Gastrocnemius medialis (tissue), 4 donors: Measurements from ENCODE around the gene VOPP1. TPM values are rescaled to one million over a fixed set of nuclear protein-coding genes. Genes with fewer than 3 reads are reported as not detected.
A peak's percentile ranks its signal among the peaks of the same experiment; 100 is the strongest.

ENCODE experiments used
- ATAC-seq, 2 donors: fragments of 150-250 bp; one replicate each; pipeline ENCODE4 v1.9.1; 2016
- DNase-seq, 2 donors: peaks; one replicate each; pipeline ENCODE4 v3.0.0-alpha.2; 2019
- H3K27ac ChIP-seq, 4 donors: fragments of 200-600 bp; sonication (generic); 1 replicate in 1 of 4; 2 replicates in 3 of 4; pipeline ENCODE4 v1.5.1; 2016 to 2018; ENCODE audit warnings: mild to moderate bottlenecking in 2 of 4, moderate library complexity in 1 of 4
- H3K27me3 ChIP-seq, 3 donors: fragments of 200-600 bp; sonication (generic) in 2 of 3; 1 replicate in 1 of 3; 2 replicates in 2 of 3; pipeline versions ENCODE4 v1.5.1 to v1.6.0; 2016 to 2019; ENCODE audit warnings: mild to moderate bottlenecking in 1 of 3, moderate library complexity in 1 of 3
- H3K36me3 ChIP-seq, 2 donors: fragments of 200-600 bp; sonication (generic) in 1 of 2; one replicate each; pipeline ENCODE4 v1.5.1; 2017 to 2018
- H3K4me1 ChIP-seq, 2 donors: fragments of 200-600 bp; sonication (generic) in 1 of 2; one replicate each; pipeline ENCODE4 v1.5.1; 2016 to 2017; ENCODE audit warnings: mild to moderate bottlenecking in 2 of 2
- H3K4me3 ChIP-seq, 4 donors: fragments of 200-600 bp; sonication (generic) in 3 of 4; 1 replicate in 1 of 4; 2 replicates in 3 of 4; pipeline ENCODE4 v1.5.1; 2016 to 2019; ENCODE audit warnings: mild to moderate bottlenecking in 2 of 4
- H3K9me3 ChIP-seq, 3 donors: fragments of 200-600 bp; sonication (generic) in 2 of 3; 1 replicate in 1 of 3; 2 replicates in 2 of 3; pipeline ENCODE4 v1.5.1; 2016 to 2019
- POLR2A ChIP-seq, 2 donors: fragments of 450-650 bp; IDR thresholded peaks; one replicate each; pipeline ENCODE4 v1.6.1; 2017; ENCODE audit warnings: antibody characterized with exemption in 2 of 2, mild to moderate bottlenecking in 2 of 2, moderate library complexity in 2 of 2
- in situ Hi-C, 4 donors: fragments of 200-750 bp; cut with MboI; loops; one replicate each; pipeline versions ENCODE4 v1.15.0 to v1.8.0; 2017; ENCODE audit warnings: low sequenced_read_pairs in 4 of 4
- intact Hi-C: fragments of 100-400 bp; cut with DNase I; formaldehyde crosslinking; loops from one replicate; pipeline ENCODE4 v1.15.1; 2023; ENCODE audit warnings: low total_unique reads
- total RNA-seq, 4 donors: library from RNA; depleted of rRNA; stranded (reverse); fragments of >200 nt; gene quantifications; one replicate each; pipeline versions ENCODE4 v1.1.0 to v1.2.3, GENCODE V29; 2016
- TF ChIP-seq, protein P1 (sequence below), 5 experiments: fragments of 450-650 bp in 3 of 5; fragments of 200-600 bp in 2 of 5; sonication (generic) in 2 of 5; IDR thresholded peaks in 4 of 5; conservative IDR thresholded peaks in 1 of 5; 1 replicate in 4 of 5; 2 replicates in 1 of 5; pipeline ENCODE4 v1.5.1; 2016 to 2019; ENCODE audit warnings: antibody characterized with exemption in 5 of 5, mild to moderate bottlenecking in 3 of 5, moderate library complexity in 3 of 5

The VOPP1 gene
- total RNA-seq, 4 donors from 2014 or later, result 17.3 to 27.9 (median 26.5) TPM

DNA sequence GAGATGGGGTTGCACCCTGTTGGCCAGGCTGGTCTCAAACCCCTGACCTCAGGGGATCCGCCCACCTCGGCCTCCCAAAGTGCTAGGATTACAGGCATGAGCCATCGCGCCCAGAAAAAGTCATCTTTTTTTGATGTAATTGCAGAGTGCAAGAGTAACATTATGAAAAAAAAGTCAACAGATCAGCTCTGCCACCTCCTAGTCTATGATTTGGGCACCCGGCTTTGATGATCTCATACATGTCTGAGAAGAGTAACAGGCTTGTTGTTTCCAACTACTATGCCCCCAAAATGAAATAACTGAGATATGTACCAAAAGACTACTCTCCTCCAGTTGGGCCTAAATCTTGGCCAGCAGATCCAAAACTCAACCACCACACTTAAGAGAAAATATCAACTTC lies 40.8 kb downstream of the VOPP1 start:
- intact Hi-C loops, result no loop called here
- H3K4me3 ChIP-seq, result no peak overlapping the region
- H3K9me3 ChIP-seq, result no peaks in the 10 kb centered on the region
- TF ChIP-seq, protein P1, sequence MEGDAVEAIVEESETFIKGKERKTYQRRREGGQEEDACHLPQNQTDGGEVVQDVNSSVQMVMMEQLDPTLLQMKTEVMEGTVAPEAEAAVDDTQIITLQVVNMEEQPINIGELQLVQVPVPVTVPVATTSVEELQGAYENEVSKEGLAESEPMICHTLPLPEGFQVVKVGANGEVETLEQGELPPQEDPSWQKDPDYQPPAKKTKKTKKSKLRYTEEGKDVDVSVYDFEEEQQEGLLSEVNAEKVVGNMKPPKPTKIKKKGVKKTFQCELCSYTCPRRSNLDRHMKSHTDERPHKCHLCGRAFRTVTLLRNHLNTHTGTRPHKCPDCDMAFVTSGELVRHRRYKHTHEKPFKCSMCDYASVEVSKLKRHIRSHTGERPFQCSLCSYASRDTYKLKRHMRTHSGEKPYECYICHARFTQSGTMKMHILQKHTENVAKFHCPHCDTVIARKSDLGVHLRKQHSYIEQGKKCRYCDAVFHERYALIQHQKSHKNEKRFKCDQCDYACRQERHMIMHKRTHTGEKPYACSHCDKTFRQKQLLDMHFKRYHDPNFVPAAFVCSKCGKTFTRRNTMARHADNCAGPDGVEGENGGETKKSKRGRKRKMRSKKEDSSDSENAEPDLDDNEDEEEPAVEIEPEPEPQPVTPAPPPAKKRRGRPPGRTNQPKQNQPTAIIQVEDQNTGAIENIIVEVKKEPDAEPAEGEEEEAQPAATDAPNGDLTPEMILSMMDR (IDR thresholded peaks at IDR 0.05 in 4 of 5, conservative IDR thresholded peaks at IDR 0.05 in 1 of 5), result no peak
- TF ChIP-seq POLR2A (IDR thresholded peaks at IDR 0.05), result no peak
- H3K27ac ChIP-seq, result peak overlapping the region in 2 of 4 donors; percentile 57 to 63
- ATAC-seq (no peak), DNase-seq (no peak)
- H3K4me1 ChIP-seq, result peaks cover 60 to 64% of the 10 kb centered on the region in 2 donors
- no peaks in the 10 kb centered on the region for H3K36me3 ChIP-seq
- in situ Hi-C loops, result no loop called here
- no peaks in the 10 kb centered on the region for H3K27me3 ChIP-seq

DNA sequence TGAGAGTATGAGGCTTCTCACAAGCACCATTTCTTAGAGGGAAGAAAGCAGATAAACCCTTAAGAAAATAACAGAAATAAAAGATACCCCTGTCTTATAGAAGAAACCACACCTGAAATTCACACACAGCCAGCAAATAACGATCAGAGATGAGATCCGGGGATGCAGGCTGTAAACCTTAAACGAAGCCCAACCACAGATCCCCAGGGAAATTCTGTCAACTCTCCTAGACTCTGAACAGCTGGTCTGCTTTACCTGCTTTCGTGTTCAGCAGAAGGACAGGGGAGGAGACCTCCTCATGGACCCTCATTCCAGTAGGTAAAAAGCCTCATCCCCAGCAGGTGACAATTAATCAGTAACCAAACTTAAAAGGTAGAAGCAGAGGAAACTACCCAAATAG lies 45.0 kb downstream of the VOPP1 start:
- no peaks in the 10 kb centered on the region for H3K36me3 ChIP-seq
- H3K4me3 ChIP-seq, result no peak overlapping the region
- peaks cover 58 to 61% of the 10 kb centered on the region in 2 donors for H3K4me1 ChIP-seq
- H3K9me3 ChIP-seq, result no peaks in the 10 kb centered on the region
- ATAC-seq (no peak), DNase-seq (no peak)
- peak overlapping the region in 3 of 4 donors; percentile 45 to 73 (median 69) for H3K27ac ChIP-seq
- H3K27me3 ChIP-seq, result no peaks in the 10 kb centered on the region
- intact Hi-C loops (no loop called here), in situ Hi-C loops (no loop called here)
- TF ChIP-seq, protein P1 (IDR thresholded peaks at IDR 0.05 in 4 of 5, conservative IDR thresholded peaks at IDR 0.05 in 1 of 5), result no peak

DNA sequence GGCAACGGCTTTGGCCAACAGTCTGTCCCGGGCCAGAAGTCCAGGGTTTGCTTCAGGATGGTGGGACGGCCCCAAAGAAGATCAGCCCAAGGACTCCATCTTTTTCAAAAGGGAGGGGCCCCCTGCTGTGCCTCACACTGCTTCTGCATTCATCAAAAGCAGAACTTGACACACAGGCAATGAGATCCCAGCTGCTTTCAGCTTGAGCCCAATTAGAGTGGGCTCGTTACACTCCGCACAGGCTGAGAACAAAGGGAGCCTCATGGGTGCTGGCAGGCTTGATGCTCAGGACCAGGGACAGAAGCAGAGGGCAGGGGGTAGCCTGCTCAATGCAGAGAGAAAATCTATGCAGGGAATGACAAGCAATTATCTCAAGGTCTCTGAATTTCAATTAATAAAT lies 45.5 kb downstream of the VOPP1 start:
- ATAC-seq (peak; percentile 36 to 53), DNase-seq (no peak)
- Histone ChIP-seq H3K4me1 (peaks cover 58 to 61% of the 10 kb centered on the region in 2 donors), H3K36me3 (no peaks in the 10 kb centered on the region), H3K4me3 (peak overlapping the region in 1 of 4 donors; percentile 11), H3K27me3 (no peaks in the 10 kb centered on the region), H3K27ac (peak overlapping the region; percentile 45 to 73 (median 60)), H3K9me3 (no peaks in the 10 kb centered on the region)
- in situ Hi-C loops (no loop called here), intact Hi-C loops (no loop called here)
- no peak for TF ChIP-seq POLR2A (IDR thresholded peaks at IDR 0.05)
- TF ChIP-seq, protein P1 (IDR thresholded peaks at IDR 0.05 in 4 of 5, conservative IDR thresholded peaks at IDR 0.05 in 1 of 5), result no peak

DNA sequence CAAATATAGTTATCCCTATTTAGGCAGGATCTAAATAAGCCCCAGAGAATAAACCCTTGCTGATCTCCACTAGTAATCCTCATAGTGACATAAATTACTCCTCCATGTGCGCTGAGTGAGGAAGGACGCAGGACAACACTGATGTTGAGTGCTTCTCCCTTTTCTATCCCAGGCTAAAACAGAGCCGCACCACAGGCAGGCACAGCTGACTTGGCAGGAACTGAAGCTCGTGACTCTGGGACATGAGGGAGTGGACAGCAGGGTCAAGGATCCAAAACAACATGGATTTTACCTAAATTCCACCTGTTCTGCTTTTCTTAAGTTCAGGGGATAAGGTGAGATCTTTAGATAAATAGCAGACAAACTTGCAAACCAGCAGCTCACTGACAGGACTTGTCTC lies 46.0 kb downstream of the VOPP1 start:
- intact Hi-C loops, result no loop called here
- peak overlapping the region in 1 of 4 donors; percentile 11 for H3K4me3 ChIP-seq
- no peaks in the 10 kb centered on the region for H3K27me3 ChIP-seq
- no peak for TF ChIP-seq POLR2A (IDR thresholded peaks at IDR 0.05)
- TF ChIP-seq, protein P1 (IDR thresholded peaks at IDR 0.05 in 4 of 5, conservative IDR thresholded peaks at IDR 0.05 in 1 of 5), result no peak
- DNase-seq, result peak; percentile 37 to 68
- H3K36me3 ChIP-seq, result no peaks in the 10 kb centered on the region
- peak overlapping the region; percentile 45 to 73 (median 60) for H3K27ac ChIP-seq
- peaks cover 58 to 63% of the 10 kb centered on the region in 2 donors for H3K4me1 ChIP-seq
- H3K9me3 ChIP-seq, result no peaks in the 10 kb centered on the region
- ATAC-seq, result peak; percentile 69 to 75
- in situ Hi-C loops, result no loop called here
